ENCODE data around the gene PLTP. TPM values are rescaled to one million over a fixed set of nuclear protein-coding genes. Genes with fewer than 3 reads are reported as not detected.

PLTP gene
- total RNA-seq, 4 donors from 2014 or later: 109 to 342 (median 176) TPM

DNA sequence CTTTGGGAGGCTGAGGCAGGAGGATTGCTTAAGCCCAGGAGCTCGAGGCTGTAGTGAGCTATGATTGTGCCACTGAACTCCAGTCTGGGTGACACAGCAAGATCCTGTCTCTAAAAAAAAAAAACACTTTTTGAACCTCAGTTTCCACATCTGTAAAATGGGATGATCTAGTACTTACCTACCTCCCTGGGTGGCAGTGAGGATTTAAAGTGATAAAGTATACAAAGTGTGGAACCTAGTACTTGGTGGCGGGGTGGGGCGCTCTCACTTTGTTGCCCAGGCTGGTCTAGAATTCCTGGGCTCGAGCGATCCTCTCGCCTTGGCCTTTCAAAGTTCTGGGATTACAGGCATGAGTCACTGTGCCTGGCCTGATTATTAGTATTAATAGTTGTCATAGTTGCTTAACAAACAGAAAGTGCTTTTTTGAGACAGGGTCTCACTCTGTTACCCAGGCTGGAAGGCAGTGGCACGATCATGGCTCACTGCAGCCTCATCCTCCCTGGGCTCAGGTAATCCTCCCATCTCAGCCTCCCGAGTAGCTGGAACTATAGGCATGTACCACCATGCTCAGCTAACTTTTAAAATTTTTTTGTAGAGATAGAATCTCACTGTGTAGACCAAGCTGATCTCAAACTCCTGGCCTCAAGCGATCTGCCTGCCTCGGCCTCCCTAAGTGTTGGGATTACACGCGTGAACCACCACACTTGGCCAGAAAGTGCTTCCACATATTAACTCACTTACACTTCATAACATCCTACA is 7.0 kb upstream of the PLTP start:
- Histone ChIP-seq H3K9me3 (no peaks in the 10 kb centered on the region), H3K27ac (replicated peaks in 1 of 4) (peak overlapping the region; percentile 37 to 69 (median 64)), H3K27me3 (no peaks in the 10 kb centered on the region), H3K4me3 (no peak overlapping the region), H3K4me1 (peaks cover 32 to 47% (median 38%) of the 10 kb centered on the region in 4 donors), H3K36me3 (no peaks in the 10 kb centered on the region)
- DNase-seq (ENCODE audit: extremely low spot score): no peak
- intact Hi-C loops (cut with DNase I): no loop called here
- TF ChIP-seq POLR2A (IDR thresholded peaks at IDR 0.05; ENCODE audit: low read depth): no peak
- TF ChIP-seq EP300 (IDR thresholded peaks at IDR 0.05): no peak
- no peak for TF ChIP-seq POLR2AphosphoS5 (IDR thresholded peaks at IDR 0.05)
- TF ChIP-seq, protein P1, sequence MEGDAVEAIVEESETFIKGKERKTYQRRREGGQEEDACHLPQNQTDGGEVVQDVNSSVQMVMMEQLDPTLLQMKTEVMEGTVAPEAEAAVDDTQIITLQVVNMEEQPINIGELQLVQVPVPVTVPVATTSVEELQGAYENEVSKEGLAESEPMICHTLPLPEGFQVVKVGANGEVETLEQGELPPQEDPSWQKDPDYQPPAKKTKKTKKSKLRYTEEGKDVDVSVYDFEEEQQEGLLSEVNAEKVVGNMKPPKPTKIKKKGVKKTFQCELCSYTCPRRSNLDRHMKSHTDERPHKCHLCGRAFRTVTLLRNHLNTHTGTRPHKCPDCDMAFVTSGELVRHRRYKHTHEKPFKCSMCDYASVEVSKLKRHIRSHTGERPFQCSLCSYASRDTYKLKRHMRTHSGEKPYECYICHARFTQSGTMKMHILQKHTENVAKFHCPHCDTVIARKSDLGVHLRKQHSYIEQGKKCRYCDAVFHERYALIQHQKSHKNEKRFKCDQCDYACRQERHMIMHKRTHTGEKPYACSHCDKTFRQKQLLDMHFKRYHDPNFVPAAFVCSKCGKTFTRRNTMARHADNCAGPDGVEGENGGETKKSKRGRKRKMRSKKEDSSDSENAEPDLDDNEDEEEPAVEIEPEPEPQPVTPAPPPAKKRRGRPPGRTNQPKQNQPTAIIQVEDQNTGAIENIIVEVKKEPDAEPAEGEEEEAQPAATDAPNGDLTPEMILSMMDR (IDR thresholded peaks at IDR 0.05): no peak
- WGBS: 82% methylated on average over 10 of the region's 12 CpGs

DNA sequence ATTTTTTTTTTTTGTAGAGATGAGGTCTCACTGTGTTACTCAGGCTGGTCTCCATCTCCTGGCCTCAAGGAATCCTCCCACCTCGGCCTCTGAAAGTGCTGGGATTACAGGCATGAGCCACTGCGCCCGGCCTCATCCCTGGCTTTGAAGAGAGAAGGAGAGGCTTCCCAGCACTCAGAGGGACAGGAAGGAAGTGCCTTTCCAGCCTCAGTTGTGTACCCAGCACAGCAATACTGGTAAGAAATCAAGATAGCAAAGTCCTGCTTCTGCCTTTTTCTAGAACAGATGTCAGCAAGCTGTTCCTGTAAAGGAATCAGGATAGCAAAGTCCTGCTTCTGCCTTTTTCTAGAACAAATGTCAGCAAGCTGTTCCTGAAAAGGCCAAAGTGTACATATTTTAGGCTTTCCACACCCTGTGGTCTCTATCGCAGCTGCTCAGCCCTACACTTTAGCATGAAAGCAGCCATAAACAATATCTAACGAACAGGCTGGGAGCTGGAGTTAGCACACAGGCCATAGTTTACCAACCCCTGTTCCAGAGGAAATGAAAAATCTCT is 6.3 kb upstream of the PLTP start:
- peak overlapping the region; percentile 37 to 69 (median 64) for H3K27ac ChIP-seq (replicated peaks in 1 of 4)

DNA sequence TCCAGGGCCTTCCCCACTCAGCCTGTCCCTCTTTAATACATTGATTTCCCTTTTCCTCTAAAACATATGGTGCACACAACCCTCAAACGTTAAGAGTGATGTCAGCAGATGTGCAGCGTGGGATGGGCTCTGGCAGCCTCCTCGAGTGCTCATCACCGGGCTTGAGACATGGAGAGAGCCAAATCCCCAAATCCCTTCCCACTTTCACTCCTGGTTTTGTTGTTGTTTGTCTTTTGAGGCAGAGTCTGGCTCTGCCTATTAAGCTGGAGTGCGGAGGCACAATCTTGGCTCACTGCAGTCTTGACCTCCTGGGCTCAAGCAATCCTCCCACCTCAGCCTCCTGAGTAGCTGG is 5.8 kb upstream of the PLTP start:
- Histone ChIP-seq H3K9me3 (no peaks in the 10 kb centered on the region), H3K27ac (replicated peaks in 1 of 4) (peak overlapping the region; percentile 37 to 69 (median 64)), H3K36me3 (no peaks in the 10 kb centered on the region), H3K4me3 (no peak overlapping the region), H3K4me1 (peaks cover 30 to 49% (median 32%) of the 10 kb centered on the region in 4 donors), H3K27me3 (peaks cover 0 to 6% (median 3%) of the 10 kb centered on the region in 4 donors)
- TF ChIP-seq POLR2A (IDR thresholded peaks at IDR 0.05; ENCODE audit: low read depth): no peak
- WGBS: 68% methylated on average over 5 of the region's 5 CpGs
- intact Hi-C loops (cut with DNase I): no loop called here
- no peak for DNase-seq (ENCODE audit: extremely low spot score)

More for the DNA sequence above, 6.3 kb upstream of the PLTP start:
- WGBS: 59% methylated on average over 3 of the region's 5 CpGs
- no peak for DNase-seq (ENCODE audit: extremely low spot score)
- H3K4me3 ChIP-seq: no peak overlapping the region
- no peaks in the 10 kb centered on the region for H3K9me3 ChIP-seq
- no peaks in the 10 kb centered on the region for H3K36me3 ChIP-seq
- H3K27me3 ChIP-seq: peaks cover 0 to 1% (median under 1%) of the 10 kb centered on the region in 4 donors
- TF ChIP-seq POLR2AphosphoS5 (IDR thresholded peaks at IDR 0.05) (peak in 1 of 2 donors; percentile 23), POLR2A (IDR thresholded peaks at IDR 0.05; ENCODE audit: low read depth) (no peak)
- TF ChIP-seq, protein P1 (IDR thresholded peaks at IDR 0.05): no peak
- intact Hi-C loops (cut with DNase I): no loop called here
- peaks cover 28 to 47% (median 33%) of the 10 kb centered on the region in 4 donors for H3K4me1 ChIP-seq

GRCh38 chr20:45913116-45913515 is 1.2 kb upstream of the PLTP start:
- DNase-seq (ENCODE audit: extremely low spot score): no peak
- Histone ChIP-seq H3K36me3 (peaks cover 0 to 6% (median under 1%) of the 10 kb centered on the region in 4 donors), H3K27me3 (peaks cover 0 to 14% (median 5%) of the 10 kb centered on the region in 4 donors), H3K4me3 (no peak overlapping the region), H3K9me3 (no peaks in the 10 kb centered on the region), H3K4me1 (peaks cover 18 to 43% (median 32%) of the 10 kb centered on the region in 4 donors), H3K27ac (replicated peaks in 1 of 4) (peak overlapping the region in 1 of 4 donors; percentile 77)
- WGBS: 58% methylated on average over 4 of the region's 5 CpGs
- TF ChIP-seq, protein P1 (IDR thresholded peaks at IDR 0.05): no peak
- no peak for TF ChIP-seq POLR2AphosphoS5 (IDR thresholded peaks at IDR 0.05)
- TF ChIP-seq EP300 (IDR thresholded peaks at IDR 0.05): no peak
- intact Hi-C loops (cut with DNase I): no loop called here

DNA sequence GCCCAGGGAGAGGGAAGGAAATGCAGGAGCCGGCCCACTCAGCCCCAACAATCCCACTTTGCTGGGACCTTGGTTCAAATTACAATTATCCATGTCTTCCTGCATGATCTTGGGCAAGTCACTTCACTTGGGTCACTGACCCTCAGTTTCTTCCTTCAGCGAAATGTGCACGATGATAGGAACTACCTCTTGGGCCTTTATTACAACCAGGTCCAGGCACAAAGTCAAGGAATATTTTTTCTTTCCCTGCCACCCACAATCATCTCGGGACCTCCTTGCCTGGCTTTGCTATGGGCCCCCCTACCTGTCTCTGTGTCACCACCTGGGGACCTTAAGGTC is 358 bp upstream of the PLTP start:
- intact Hi-C loops (cut with DNase I): no loop called here
- H3K27ac ChIP-seq (replicated peaks in 1 of 4): peak overlapping the region; percentile 77 to 81 (median 80)
- H3K4me3 ChIP-seq: peak overlapping the region; percentile 53 to 61 (median 59)
- no peaks in the 10 kb centered on the region for H3K9me3 ChIP-seq
- H3K36me3 ChIP-seq: peaks cover 0 to 14% (median 3%) of the 10 kb centered on the region in 4 donors
- WGBS: 40% methylated on average over 4 of the region's 4 CpGs
- H3K4me1 ChIP-seq: peaks cover 18 to 35% (median 32%) of the 10 kb centered on the region in 4 donors
- TF ChIP-seq POLR2A (IDR thresholded peaks at IDR 0.05; ENCODE audit: low read depth) (no peak), EP300 (IDR thresholded peaks at IDR 0.05) (no peak), POLR2AphosphoS5 (IDR thresholded peaks at IDR 0.05) (no peak)
- TF ChIP-seq, protein P1 (IDR thresholded peaks at IDR 0.05): no peak
- DNase-seq (ENCODE audit: extremely low spot score): no peak
- H3K27me3 ChIP-seq: peaks cover 0 to 14% (median 5%) of the 10 kb centered on the region in 4 donors
